ENCODE measurements around the gene NSMCE3.

The NSMCE3 gene

DNA sequence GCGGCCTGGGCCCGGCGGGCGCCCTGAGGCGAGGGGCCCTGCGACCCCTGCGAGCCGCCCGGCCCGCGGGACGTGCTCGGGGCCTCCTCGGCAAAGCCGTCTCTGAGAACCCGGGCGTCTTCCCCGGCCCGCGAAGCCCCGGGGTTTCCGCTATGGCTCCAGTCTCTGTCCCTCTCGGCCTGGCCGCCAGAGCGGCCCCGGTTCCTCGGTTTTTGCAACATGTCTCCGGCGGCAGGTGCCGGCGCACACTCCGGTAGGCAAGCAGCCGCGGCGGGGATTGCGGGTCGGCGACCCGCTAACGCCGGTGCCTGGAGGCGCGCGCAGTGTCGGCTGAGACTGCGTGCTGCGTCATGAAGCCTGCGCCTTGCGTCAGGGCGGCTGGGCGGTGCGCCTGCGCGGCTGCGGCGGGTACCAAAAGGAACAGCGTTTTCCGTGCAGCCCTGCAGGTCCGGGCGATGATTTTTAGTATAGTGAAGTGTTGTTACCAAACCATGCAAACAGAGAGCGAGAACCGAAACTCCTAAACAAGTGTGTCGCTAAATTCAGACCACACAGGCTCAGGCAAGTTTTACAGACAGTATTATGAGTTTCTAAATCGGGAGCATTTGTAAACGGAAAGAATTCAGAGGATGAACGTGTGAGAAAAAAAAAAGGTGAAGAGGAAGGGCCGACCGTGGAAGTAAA is at the start of gene NSMCE3:
TSS of gene NSMCE3 (minus strand) at position 338 of the 684 bp plus-strand sequence. CDS start at position 221, 117 bp downstream.
- DNase-seq: peak; percentile 91

DNA sequence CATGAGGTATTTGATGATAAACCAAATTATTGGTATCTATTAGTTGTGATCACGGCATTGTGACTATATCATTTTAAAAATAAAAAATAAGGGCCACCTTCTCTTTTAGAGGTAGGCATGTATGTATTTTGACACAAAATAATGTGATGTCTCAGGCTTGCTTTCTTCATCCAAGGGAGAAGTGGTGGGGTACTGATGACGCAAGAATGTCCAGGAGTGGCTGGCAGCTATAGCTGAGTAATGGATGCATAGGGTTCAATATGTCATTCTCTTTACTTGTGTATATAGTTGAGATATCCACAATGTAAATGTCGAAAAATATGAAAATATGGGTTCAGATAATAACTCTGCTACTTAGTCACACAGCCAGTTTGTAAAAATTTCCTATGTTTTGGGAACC is 46.8 kb upstream of the NSMCE3 start:
- no peak for DNase-seq

DNA sequence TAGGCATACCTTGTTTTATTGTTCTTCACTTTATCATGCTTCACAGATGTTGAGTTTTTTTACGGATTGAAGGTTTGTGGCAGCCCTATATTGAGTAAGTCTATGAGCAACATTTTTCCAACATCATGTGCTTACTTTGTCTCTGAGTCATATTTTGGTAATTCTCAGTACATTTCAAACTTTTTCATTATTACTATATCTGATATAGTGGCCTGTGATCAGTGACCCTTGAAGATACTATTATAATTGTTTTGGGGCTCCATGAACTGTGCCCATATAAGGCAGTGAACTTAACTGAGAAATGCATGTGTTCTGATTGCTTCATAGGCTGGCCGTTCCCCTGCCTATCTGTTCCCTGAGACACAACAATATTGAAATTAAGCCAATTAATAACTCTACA is 42.8 kb upstream of the NSMCE3 start:
- no peak for DNase-seq

DNA sequence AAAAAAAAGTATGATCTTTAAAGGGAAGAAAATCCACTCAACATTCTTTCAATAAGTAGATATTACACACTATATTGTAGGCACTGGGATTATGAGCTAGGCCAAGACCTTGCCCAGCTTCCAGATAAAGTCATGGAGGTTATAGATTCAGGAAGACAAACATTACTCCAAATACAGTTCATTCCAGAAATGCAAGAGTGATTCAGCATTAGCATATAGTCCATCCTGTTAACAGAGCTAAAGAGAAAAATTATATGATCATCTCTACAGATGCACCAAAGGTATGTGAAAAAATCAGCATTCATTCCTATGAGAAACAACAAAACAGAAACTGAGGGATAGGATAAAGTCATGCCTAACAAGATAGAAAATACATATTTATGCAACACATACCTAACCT is 42.1 kb upstream of the NSMCE3 start:
- DNase-seq: no peak

DNA sequence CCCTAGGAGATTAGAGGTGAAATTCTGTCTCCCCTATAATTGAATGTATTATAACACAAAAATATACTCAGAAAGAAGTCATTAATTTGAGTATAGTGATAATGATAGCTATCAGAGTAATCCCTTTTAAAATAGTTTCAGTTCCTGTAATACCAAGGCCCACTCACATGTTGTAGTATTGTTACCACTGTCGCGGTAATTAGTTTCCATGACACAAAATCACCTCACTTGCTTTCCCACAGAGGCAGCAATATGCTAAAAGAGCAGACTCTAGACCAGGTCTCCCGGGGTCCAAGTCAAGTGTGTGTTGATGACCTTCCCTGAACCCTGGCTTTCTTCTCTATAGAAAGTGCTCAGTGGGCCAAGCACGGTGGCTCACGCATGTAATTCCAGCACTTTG is 39.5 kb upstream of the NSMCE3 start:
- DNase-seq: no peak

DNA sequence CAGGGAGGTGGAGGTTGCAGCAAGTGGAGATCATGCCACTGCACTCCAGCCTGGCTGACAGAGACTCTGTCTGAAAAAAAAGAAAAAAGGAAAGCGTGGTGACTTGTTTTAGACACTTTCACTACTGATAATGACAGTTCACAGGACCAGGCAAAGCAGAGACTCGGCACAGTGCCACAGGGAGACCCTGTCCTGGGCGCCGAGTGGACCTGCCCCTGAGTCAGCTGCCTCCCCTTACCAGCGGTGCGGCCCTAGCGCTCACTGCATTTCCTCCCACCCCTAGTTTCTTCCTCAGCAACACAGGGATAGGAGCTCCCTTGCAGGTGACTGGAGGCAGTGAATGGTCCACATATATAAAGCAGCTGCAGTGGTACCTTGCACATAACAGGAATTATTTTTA is 38.7 kb upstream of the NSMCE3 start:
- no peak for DNase-seq

DNA sequence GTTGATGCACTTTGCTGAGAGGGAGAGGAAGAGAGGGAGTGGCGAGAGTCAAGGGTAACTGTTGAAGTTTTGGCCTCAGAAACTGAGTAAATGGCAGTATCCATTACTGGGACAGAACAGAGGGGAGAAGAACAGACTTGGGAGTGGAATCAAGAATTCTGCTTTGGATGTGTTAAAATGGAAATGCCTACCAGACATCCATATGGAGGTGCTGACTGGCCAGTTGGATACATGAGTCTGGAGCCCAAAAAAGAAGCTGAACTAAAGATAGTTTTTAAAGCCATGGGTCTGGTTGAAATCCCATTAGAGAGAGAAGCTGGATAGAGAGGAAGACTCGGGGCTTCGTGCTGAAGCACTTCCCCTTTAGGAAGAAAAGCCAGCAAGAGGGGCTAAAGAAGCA is 35.9 kb upstream of the NSMCE3 start:
- DNase-seq: no peak

DNA sequence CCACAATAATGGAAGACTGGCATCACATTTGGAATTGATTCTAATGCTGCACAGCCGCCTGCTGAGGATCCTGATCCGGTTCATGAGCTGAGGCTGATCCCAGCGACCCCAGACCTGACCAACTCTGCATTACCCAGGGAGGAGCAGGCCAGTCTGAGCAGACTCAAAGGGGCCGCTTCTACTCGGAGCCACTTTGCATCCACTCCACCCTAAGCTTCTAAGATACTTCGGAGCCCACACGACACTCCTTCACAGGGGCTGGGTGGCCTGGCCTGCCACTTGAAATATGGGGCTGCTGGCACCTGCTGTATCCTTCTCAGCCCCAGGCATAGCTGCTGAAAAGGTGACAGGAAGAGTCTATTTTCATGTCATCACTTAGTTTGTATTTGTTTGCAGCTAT is 33.2 kb upstream of the NSMCE3 start:
- no peak for DNase-seq

DNA sequence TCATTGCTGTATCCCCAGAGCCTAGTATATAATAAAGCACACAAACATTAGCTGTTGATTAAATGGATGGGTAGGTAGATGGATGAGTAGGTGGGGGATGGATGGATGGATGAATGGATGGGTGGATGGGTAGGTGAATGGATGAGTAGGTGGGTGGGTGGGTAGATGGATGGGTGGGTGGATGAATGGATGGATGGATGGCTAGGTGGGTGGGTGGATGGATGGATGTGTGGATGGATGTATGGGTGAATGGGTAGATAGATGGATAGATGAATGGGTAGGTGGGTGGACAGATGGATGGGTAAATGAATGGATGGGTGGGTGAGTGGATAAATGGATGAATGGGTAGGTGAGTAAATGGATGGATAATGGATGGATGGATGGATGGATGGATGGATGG is 30.2 kb upstream of the NSMCE3 start:
- no peak for DNase-seq

DNA sequence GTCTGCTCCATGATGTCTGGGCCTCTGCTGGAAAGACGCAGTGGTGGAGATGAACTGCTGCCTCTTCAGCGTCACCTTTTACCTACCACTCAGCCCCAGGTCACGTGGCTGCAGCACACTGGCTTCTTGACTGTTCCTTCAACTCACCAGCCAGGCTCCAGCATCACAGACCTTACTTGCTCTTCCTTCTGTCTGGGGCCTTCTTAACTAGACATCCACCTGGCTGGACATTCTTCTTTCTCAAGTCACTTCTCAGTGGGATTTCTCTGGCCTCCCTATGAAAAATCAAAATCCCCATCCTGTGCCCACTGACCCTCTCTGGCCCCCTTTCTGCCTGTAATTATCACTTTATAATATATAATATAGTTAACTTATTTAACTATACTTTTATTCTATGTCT is 29.7 kb upstream of the NSMCE3 start:
- DNase-seq: no peak

DNA sequence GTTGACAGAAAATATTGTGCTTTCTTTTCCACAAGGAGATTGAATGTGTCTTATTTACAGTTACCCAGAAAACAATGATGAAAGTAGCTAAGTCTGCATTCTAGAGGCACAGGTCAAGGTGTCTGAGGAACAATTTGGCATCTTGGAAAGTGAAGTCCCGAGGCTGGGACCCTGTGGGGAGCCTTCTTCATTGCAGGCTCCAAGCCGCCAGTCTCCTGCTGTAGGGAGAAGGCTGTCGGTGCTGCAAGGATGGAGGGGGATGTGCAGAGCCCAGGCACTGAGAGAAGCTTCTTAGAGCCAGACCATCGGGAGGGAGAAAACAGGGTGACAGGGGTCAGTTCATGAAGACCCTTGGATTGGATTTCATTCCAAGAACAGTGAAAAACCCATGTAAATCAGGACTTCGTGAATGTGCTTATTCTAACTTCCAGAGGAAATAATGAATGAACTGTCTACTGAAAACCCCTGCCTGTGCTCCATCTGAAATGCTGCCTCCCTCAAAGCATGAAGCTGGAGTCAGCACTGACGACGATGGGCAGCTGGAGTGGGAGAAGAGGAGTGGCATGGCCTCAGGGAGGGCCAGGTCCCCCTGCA is 25.2 kb upstream of the NSMCE3 start:
- DNase-seq: no peak

DNA sequence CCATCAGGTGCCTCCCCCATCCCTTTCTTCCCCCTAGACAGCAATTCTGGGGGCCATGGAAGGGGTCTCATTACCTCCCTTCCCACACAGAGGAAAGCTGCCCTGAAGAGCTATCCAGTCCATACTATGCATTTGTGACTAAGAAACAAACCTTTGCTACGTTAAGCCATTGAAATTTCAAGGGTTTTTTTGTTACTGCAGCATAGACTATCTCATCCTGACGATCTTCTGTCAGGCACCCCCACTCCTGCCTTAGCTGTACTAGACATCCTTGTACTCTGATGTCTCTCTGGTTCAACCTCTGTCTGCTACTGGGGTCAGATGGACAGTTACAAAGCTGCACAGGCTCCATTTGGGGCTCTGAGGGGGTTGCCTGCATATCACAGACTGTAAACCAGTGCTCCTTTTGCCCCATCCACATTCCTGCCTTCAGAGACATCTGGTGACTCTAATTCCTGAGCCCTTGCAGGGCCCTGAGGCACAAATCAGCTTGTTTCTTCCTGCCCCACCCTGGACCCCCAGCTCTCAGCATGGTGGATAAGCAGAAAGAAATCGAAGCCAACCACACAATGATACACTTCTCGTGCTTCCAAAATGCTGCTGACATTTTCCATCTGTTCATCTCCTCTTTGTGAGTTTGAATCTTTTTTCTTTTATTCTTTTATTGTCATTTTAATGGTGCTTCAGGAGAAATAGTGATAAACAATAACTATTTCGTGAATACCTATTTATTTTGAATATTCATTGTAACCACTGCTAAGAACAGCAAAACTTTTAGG is 21.6 kb upstream of the NSMCE3 start:
- DNase-seq: no peak

DNA sequence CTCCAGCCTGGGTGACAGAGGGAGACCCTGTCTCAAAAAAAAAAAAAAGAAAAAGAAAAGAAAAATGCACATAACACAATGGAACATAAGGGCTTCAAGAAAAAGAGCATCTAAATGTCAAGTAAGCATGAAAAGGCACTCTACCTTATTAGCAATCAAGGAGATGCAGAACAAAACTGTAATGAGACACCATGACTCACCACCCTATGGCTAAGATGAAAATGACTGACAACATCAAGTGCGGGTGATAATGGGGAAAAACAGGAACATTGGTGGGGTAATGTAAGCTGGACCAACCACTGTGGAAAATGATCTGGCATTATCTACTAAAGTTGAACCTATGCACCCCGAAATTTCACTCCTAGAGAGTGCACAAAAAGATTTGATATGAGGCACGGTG is 19.6 kb upstream of the NSMCE3 start:
- DNase-seq: no peak

DNA sequence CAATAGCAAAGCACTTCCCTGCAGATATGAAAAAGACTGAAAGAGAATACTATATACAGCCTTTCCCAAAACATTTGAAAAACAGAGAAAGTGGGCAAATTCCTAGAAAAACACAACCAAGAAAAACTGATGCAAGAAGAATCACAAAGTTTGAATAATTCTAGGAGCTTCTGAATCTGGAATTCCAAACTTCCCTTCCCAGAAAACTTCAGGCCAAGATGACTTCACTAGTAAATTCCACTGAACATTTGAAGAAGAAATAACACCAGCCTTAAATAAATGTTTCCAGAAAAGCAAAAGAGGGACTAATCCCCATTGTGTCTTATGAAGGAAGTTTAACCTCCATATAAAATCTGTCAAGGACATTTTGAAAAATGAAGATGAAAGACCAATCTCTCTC is 15.8 kb upstream of the NSMCE3 start:
- no peak for DNase-seq

DNA sequence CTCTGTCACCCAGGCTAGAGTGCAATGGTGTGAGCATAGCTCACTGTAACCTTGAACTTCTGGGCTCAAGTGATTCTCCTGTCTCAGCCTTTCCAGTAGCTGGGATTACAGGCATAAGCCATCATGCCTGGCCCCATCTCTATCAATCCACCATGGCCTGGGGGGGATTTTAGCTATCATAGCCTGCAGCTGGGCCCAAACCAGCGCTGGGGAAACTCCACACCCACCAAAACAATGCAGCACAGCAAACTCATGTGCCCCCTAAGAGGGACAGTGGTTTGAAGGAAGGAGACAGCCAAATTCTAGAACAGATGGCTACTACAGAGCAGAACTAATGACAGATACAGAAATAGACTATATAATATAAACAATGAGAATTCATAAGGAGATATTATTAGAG is 13.8 kb upstream of the NSMCE3 start:
- DNase-seq: no peak

DNA sequence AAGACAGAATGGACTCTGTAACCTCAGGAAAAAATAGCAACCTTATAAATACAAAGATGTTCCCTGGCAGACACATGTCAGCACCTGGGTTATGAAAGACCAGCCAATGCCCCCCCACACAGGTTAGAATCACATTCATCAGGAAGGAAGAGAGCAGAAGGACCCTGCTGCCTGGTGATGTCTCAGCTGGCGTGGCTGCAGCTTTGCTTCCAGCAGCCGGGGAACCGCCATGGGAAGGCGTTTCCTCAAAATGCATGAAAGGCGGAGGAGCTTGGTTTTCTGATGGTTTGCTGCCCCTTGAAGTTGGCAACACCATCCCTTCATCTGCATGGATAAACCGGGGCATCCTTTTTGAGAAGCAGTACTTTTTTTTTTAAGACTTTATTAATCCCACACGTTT is 10.9 kb upstream of the NSMCE3 start:
- DNase-seq: no peak

DNA sequence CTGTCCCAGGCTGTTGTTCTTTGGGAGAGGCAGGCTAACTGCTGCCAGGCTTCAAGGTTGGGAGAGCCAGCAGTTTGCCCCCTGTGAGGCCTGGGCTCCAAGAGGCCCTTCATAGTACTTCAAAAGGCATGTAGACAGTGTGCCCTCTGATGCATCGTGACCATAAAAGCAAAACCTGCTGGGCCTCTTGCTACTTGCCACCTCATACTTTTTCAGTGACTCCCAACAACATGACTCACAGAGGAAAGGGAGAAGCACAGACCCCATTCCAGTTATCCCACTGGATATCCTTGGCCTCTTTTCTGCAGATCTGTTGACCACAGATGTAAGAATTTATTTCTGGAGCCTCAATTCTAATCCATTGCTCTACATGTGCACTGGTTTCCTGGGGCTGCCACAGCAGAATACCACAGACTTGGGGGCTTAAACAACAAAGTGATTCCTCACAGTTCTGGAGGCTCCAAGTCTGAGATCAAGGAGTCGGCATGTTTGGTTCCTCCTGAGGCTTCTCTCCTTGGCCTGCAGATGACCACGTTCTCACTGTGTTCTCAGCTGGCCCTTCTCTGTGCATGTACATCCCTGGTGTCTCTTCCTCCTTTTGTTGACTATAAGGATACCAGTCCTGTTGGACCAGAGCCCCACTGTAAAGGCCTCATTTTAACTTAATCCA is 8.9 kb upstream of the NSMCE3 start:
- no peak for DNase-seq

DNA sequence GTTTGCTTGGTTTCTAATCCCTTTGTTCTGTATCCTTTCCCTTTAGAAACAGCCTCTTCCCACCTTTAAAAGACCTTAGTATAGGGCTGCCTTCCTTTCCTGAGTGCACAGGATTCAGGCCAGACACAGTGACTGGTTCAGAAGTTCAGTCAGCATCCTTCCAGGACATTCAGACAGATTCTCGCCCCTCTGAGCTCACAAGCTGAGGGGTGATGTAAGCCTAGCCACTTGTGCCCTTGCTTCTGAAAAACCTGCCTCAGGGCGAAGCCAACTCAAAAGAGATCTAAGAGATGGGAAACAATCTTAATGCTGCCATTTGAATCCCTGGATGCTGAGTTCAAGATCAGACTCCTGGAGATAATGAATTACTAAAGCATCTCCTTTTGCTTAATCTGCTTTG is 6.7 kb upstream of the NSMCE3 start:
- no peak for DNase-seq

DNA sequence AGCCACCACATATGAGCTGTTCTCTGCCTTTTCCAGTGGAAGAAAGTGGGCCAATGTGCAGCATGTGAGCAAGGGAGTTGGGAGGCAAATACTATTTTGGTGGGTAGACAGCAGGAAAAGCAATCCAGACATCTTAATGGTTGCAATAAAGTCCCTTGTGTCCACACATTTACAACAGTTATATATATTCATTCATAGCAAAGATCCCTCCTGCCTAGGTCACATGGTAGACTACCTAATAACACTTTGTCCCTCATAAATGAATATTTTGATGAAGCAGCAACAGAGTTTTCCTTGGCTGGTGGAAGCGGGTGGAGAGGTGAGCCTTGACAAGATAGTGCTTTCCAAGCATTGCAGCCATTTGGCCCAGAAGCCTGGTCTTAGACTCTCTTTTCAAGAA is 6.2 kb upstream of the NSMCE3 start:
- DNase-seq: no peak

DNA sequence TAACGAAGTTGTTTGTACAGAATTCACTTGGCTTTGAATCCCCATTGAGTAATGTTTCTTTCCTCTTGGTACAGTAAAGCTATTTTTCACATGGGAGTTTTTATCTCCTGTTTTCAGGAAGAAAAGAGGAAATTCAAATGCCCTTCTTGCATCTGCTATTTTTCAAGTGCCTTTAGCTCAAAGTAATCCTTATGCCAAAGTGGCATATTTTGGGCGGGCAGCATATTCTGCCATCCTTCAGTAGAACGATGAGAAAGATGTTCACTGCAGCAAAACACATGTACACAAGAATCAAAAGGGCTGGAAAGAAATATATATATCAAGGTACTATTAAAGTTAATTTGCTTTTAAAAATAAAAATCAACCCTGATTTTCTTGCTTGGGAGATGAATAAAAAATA is 5.3 kb upstream of the NSMCE3 start:
- no peak for DNase-seq

DNA sequence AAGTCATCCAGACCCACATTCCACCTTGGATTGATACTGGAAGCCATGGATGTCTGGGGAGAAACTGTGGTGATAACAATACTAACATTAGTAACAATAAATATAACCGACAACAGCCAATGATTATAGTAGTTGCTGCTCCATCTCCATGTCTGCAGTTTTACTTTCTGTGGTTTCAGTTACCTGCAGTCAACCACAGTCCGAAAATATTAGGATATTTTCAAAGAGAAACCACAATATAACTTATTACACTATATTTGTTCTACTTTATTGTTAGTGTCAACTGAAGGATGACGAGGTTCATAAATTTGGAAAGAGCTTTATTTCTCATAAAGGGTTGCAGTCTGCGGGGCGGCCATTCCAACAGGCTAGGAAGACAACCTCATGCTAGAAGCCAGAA is 2.6 kb upstream of the NSMCE3 start:
- no peak for DNase-seq

DNA sequence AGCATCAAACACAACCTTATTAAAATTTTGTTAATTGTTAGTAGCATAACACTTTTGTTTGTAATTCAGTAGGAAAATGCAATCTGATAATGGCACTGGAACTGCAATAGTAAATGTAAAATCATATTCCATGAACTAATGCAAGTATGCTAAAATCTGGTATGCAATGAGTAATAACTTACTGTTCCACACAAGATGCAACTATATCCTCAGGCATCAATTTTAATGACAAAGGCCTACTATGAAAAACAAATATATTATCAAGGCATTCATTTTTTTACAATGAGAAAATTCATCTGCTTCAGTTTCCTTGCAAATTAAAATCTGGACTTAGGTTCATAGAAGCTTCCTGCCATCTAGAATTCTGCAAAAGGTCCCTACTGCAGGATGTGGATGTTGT is 1.4 kb upstream of the NSMCE3 start:
- no peak for DNase-seq

DNA sequence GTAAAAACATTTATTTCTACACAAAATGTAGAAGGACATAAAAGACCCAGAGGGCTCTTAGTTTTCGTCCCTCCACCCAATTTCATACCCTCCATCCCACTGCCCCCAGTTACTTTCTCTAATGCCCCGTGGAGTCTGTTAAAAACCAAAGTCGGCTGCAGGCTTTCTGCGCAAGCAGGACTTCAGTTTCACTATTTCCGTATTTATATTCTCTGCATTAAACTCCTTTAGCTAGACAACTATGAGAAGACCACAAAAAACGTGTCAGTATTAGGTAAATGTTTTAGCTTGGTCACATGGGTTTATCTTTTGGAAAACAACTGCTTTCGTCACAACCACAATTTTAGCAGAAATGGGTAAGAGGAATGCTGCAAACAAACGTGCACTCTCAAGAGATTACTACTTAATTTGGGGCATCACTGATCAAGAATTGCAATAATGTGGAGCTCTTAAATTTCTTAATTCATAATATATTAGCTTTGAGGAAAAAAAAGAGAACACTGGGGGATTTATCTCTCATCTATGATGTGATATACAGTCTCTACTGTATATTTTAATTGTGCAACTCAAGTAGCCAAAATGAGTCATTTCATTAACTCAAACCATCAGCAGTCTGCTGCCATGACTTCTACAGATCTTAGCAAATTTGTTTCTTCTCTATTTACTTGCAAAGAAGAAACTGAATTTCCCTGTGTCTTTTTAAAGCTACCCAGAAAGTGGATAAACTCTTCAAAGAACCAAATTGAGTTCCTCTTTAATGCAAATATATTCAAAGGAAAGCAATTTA is 740 bp upstream of the NSMCE3 start:
- DNase-seq: no peak

Measured in stimulated activated CD4-positive, alpha-beta T cell treated with anti-CD3 and anti-CD28 coated beads, Interleukin-4, amount 100 ng/mL, for 24 hours (primary cell).